Measurements from ENCODE around the gene FSCN2.

- TF ChIP-seq REST (IDR thresholded peaks at IDR 0.05; ENCODE audit: unreplicated experiment) (no peak), CTCF (conservative IDR thresholded peaks at IDR 0.05; ENCODE audit: low read depth in 2 of 2) (no peak)
These were observed 40.2 kb downstream of the FSCN2 start for GRCh38 chr17:81568416-81568815.
